WTC11 (cell line): ENCODE data around the gene TBC1D21. TPM values are rescaled to one million over a fixed set of nuclear protein-coding genes. Genes with fewer than 3 reads are reported as not detected.

Experiments
- ATAC-seq: fragments of 200-7000 bp; cut with Tn5 transposase; 2 replicates; pipeline ENCODE4 v1.10.0; 2021; ENCODE audit warnings: mild to moderate bottlenecking, moderate library complexity
- CTCF ChIA-PET: fragments of 300-600 bp; sonication (Branson Sonifier 250); formaldehyde crosslinking; loops from one replicate; lab custom pipeline; 2021; ENCODE audit warnings: antibody characterized with exemption; lab: Charles Lee
- POLR2A ChIA-PET: fragments of 350-600 bp; sonication (Branson Sonifier 250); formaldehyde crosslinking; loops from one replicate; lab custom pipeline; 2021; ENCODE audit warnings: antibody characterized with exemption; lab: Charles Lee
- DNase-seq: peaks from one replicate; pipeline ENCODE4 v3.0.0; 2021; ENCODE audit warnings: low spot score
- H3K27ac Mint-ChIP-seq: 2 replicates; pipeline ENCODE4 v1.8.0; 2021; ENCODE audit warnings: mixed read lengths
- H3K27me3 Mint-ChIP-seq: 2 replicates; pipeline ENCODE4 v1.8.0; 2021; ENCODE audit warnings: low read depth, mild to moderate bottlenecking, moderate library complexity, mixed read lengths
- H3K36me3 Mint-ChIP-seq: 2 replicates; pipeline ENCODE4 v1.8.0; 2021; ENCODE audit warnings: mixed read lengths
- H3K4me1 Mint-ChIP-seq: 2 replicates; pipeline ENCODE4 v1.8.0; 2022; ENCODE audit warnings: mixed read lengths
- H3K4me3 Mint-ChIP-seq: 2 replicates; pipeline ENCODE4 v1.8.0; 2021; ENCODE audit warnings: mild to moderate bottlenecking, moderate library complexity, mixed read lengths
- H3K9me3 Mint-ChIP-seq: 2 replicates; pipeline ENCODE4 v1.8.0; 2021; ENCODE audit warnings: mixed read lengths
- AR ChIP-seq: fragments of 250-450 bp; sonication (Bioruptor Pico); IDR thresholded peaks from 2 replicates; pipeline ENCODE4 v1.9.0; 2021; ENCODE audit warnings: mild to moderate bottlenecking
- ARID4B ChIP-seq: sonication (generic); formaldehyde crosslinking; IDR thresholded peaks from 2 replicates; pipeline ENCODE4 v1.8.0; 2023; ENCODE audit warnings: missing genetic modification reagents, mild to moderate bottlenecking, borderline replicate concordance
- ATF3 ChIP-seq: sonication (generic); formaldehyde crosslinking; conservative IDR thresholded peaks from 2 replicates; pipeline ENCODE4 v1.8.1; 2022; ENCODE audit warnings: mild to moderate bottlenecking, missing genetic modification reagents
- CDX4 ChIP-seq: fragments of 250-450 bp; sonication (Bioruptor Pico); IDR thresholded peaks from 2 replicates; pipeline ENCODE4 v1.9.0; 2021; ENCODE audit warnings: moderate library complexity, mild to moderate bottlenecking, inconsistent platforms, borderline replicate concordance
- CREM ChIP-seq: sonication (generic); formaldehyde crosslinking; IDR thresholded peaks from 2 replicates; pipeline ENCODE4 v1.8.1; 2022; ENCODE audit warnings: mild to moderate bottlenecking, missing genetic modification reagents, moderate library complexity
- FOXJ3 ChIP-seq: sonication (generic); formaldehyde crosslinking; IDR thresholded peaks from 2 replicates; pipeline ENCODE4 v1.9.0; 2021; ENCODE audit warnings: missing genetic modification reagents, mild to moderate bottlenecking, borderline replicate concordance
- IRF1 ChIP-seq: sonication (generic); formaldehyde crosslinking; IDR thresholded peaks from 2 replicates; pipeline ENCODE4 v1.8.0; 2023; ENCODE audit warnings: missing genetic modification reagents
- NR1H2 ChIP-seq: sonication (generic); formaldehyde crosslinking; IDR thresholded peaks from 2 replicates; pipeline ENCODE4 v1.9.0; 2021; ENCODE audit warnings: mild to moderate bottlenecking, moderate library complexity, missing genetic modification reagents
- PRDM15 ChIP-seq: sonication (generic); formaldehyde crosslinking; IDR thresholded peaks from 2 replicates; pipeline ENCODE4 v1.8.0; 2022; ENCODE audit warnings: missing genetic modification reagents
- PREB ChIP-seq: sonication (generic); formaldehyde crosslinking; IDR thresholded peaks from 2 replicates; pipeline ENCODE4 v1.8.1; 2022; ENCODE audit warnings: mild to moderate bottlenecking, missing genetic modification reagents, moderate library complexity, borderline replicate concordance
- RELA ChIP-seq: sonication (generic); formaldehyde crosslinking; IDR thresholded peaks from 2 replicates; pipeline ENCODE4 v1.8.1; 2022; ENCODE audit warnings: missing genetic modification reagents, mild to moderate bottlenecking, borderline replicate concordance
- RORB ChIP-seq: fragments of 250-450 bp; sonication (Bioruptor Pico); IDR thresholded peaks from 2 replicates; pipeline ENCODE4 v1.9.0; 2021; ENCODE audit warnings: mild to moderate bottlenecking
- SMAD3 ChIP-seq: sonication (generic); formaldehyde crosslinking; IDR thresholded peaks from 2 replicates; pipeline ENCODE4 v1.8.0; 2022; ENCODE audit warnings: missing genetic modification reagents, mild to moderate bottlenecking, borderline replicate concordance
- USF1 ChIP-seq: sonication (generic); formaldehyde crosslinking; IDR thresholded peaks from 2 replicates; pipeline ENCODE4 v1.8.0; 2022; ENCODE audit warnings: mild to moderate bottlenecking, missing genetic modification reagents
- ZNF263 ChIP-seq: sonication (generic); formaldehyde crosslinking; IDR thresholded peaks from 2 replicates; pipeline ENCODE4 v1.8.1; 2022; ENCODE audit warnings: low read depth, mild to moderate bottlenecking, moderate library complexity, missing genetic modification reagents
- ZNF396 ChIP-seq: fragments of 250-450 bp; sonication (Bioruptor Pico); IDR thresholded peaks from 2 replicates; pipeline ENCODE4 v1.8.0; 2021; ENCODE audit warnings: mild to moderate bottlenecking, moderate library complexity, borderline replicate concordance
- ZNF671 ChIP-seq: fragments of 250-450 bp; sonication (Bioruptor Pico); IDR thresholded peaks from 2 replicates; pipeline ENCODE4 v1.8.0; 2021; ENCODE audit warnings: mild to moderate bottlenecking
- total RNA-seq: library from RNA; stranded (reverse); gene quantifications from 3 replicates; pipeline ENCODE4 v1.2.3, GENCODE V29; 2021

Gene TBC1D21
- total RNA-seq, 1 experiment from 2014 or later: not detected

GRCh38 chr15:73840771-73841170 is 32.6 kb upstream of the TBC1D21 start (continued):
- TF ChIP-seq AR (CRISPR knock-in tag) (no peak), FOXJ3 (CRISPR knock-in tag) (no peak), USF1 (CRISPR knock-in tag) (no peak), ZNF396 (CRISPR knock-in tag) (no peak), IRF1 (CRISPR knock-in tag) (no peak)

GRCh38 chr15:73841756-73842725 is 31.3 kb upstream of the TBC1D21 start:
- TF ChIP-seq NR1H2 (no peak), ATF3 (CRISPR knock-in tag) (no peak), CDX4 (CRISPR knock-in tag) (no peak), CREM (CRISPR knock-in tag) (no peak), USF1 (CRISPR knock-in tag) (no peak), PRDM15 (CRISPR knock-in tag) (no peak), ZNF671 (CRISPR knock-in tag) (no peak), ZNF263 (CRISPR knock-in tag) (no peak), SMAD3 (CRISPR knock-in tag) (no peak), ARID4B (CRISPR knock-in tag) (no peak), RORB (CRISPR knock-in tag) (no peak), RELA (CRISPR knock-in tag) (no peak), PREB (no peak)
- Mint-ChIP-seq H3K36me3 (no peaks in the 10 kb centered on the region), H3K27ac (no peak overlapping the region), H3K27me3 (peaks cover 4% of the 10 kb centered on the region; the same call in 1 of the 2 replicates), H3K9me3 (peaks cover 4% of the 10 kb centered on the region), H3K4me1 (peaks cover 22% of the 10 kb centered on the region), H3K4me3 (no peak overlapping the region)
- no peak for DNase-seq
- no peak for ATAC-seq
- ChIA-PET POLR2A (no interaction called here), CTCF (interaction anchor here (0.6 to 5.4 kb wide), 3 partner anchors 25 to 85 kb away, joined by 3 to 23 read pairs (median 3); partner anchors contain the start of gene LOXL1)
